Gastrocnemius medialis (tissue), 4 donors: ENCODE results near the gene CEP55.

Experiments
- CTCF ChIP-seq, 5 experiments: fragments of 450-650 bp in 3 of 5; fragments of 200-600 bp in 2 of 5; sonication (generic) in 2 of 5; IDR thresholded peaks in 4 of 5; conservative IDR thresholded peaks in 1 of 5; 1 replicate in 4 of 5; 2 replicates in 1 of 5; pipeline ENCODE4 v1.5.1; 2016 to 2019; ENCODE audit warnings: antibody characterized with exemption in 5 of 5, mild to moderate bottlenecking in 3 of 5, moderate library complexity in 3 of 5
- POLR2A ChIP-seq, 2 donors: fragments of 450-650 bp; IDR thresholded peaks; one replicate each; pipeline ENCODE4 v1.6.1; 2017; ENCODE audit warnings: antibody characterized with exemption in 2 of 2, mild to moderate bottlenecking in 2 of 2, moderate library complexity in 2 of 2

GRCh38 chr10:93462371-93462770 lies 34.0 kb upstream of the CEP55 start:
- no peak for TF ChIP-seq CTCF (IDR thresholded peaks at IDR 0.05 in 4 of 5, conservative IDR thresholded peaks at IDR 0.05 in 1 of 5)
- no peak for TF ChIP-seq POLR2A (IDR thresholded peaks at IDR 0.05)
